Activated CD8-positive, alpha-beta memory T cell treated with anti-CD3 and anti-CD28 coated beads, Interleukin-2, amount 50 U/mL, for 1 hour (primary cell): Measurements from ENCODE around the gene HEPACAM.
A peak's percentile ranks its signal among the peaks of the same experiment; 100 is the strongest.

Experiments
- DNase-seq: peaks from one replicate; pipeline ENCODE4 v3.0.0-alpha.2; 2020; ENCODE audit errors: extremely low read depth

Gene HEPACAM

GRCh38 chr11:124884869-124885479 lies 50.9 kb downstream of the HEPACAM start:
- no peak for DNase-seq

GRCh38 chr11:124884340-124884739 lies 51.5 kb downstream of the HEPACAM start:
- no peak for DNase-seq

GRCh38 chr11:124882339-124883071 lies 53.3 kb downstream of the HEPACAM start:
- DNase-seq = no peak

- no peak for DNase-seq
Measured at GRCh38 chr11:124880958-124881357, 54.9 kb downstream of the HEPACAM start.

GRCh38 chr11:124880290-124880611 lies 55.6 kb downstream of the HEPACAM start:
- DNase-seq = no peak

- no peak for DNase-seq
Measured at GRCh38 chr11:124879493-124880289, 56.2 kb downstream of the HEPACAM start.

GRCh38 chr11:124878759-124879492 lies 56.9 kb downstream of the HEPACAM start:
- DNase-seq = no peak

GRCh38 chr11:124877910-124878758 lies 57.7 kb downstream of the HEPACAM start:
- no peak for DNase-seq

- no peak for DNase-seq
Measured at GRCh38 chr11:124877631-124877909, 58.3 kb downstream of the HEPACAM start.

- DNase-seq = no peak
Measured at GRCh38 chr11:124876818-124877630, 58.8 kb downstream of the HEPACAM start.

GRCh38 chr11:124875943-124876817 lies 59.7 kb downstream of the HEPACAM start:
- peak; percentile 46 for DNase-seq

GRCh38 chr11:124875401-124875800 lies 60.4 kb downstream of the HEPACAM start:
- no peak for DNase-seq

GRCh38 chr11:124874571-124875255 lies 61.1 kb downstream of the HEPACAM start:
- DNase-seq = no peak

GRCh38 chr11:124873951-124874350 lies 61.9 kb downstream of the HEPACAM start:
- DNase-seq = no peak

GRCh38 chr11:124872741-124873140 lies 63.1 kb downstream of the HEPACAM start:
- no peak for DNase-seq

GRCh38 chr11:124872280-124872679 lies 63.6 kb downstream of the HEPACAM start:
- DNase-seq = no peak

GRCh38 chr11:124870430-124870829 lies 65.4 kb downstream of the HEPACAM start:
- no peak for DNase-seq

GRCh38 chr11:124869856-124870387 lies 65.9 kb downstream of the HEPACAM start:
- DNase-seq = no peak

- DNase-seq = no peak
Measured at GRCh38 chr11:124869331-124869730, 66.5 kb downstream of the HEPACAM start.
